ENCODE results near the gene UNC5A. TPM values are rescaled to one million over a fixed set of nuclear protein-coding genes. Genes with fewer than 3 reads are reported as not detected.

Gene UNC5A
- total RNA-seq, 1 donor from 2014 or later = 5.6 TPM

GRCh38 chr5:176796970-176797369 lies 13.4 kb upstream of the UNC5A start:
- no peak for DNase-seq

DNA sequence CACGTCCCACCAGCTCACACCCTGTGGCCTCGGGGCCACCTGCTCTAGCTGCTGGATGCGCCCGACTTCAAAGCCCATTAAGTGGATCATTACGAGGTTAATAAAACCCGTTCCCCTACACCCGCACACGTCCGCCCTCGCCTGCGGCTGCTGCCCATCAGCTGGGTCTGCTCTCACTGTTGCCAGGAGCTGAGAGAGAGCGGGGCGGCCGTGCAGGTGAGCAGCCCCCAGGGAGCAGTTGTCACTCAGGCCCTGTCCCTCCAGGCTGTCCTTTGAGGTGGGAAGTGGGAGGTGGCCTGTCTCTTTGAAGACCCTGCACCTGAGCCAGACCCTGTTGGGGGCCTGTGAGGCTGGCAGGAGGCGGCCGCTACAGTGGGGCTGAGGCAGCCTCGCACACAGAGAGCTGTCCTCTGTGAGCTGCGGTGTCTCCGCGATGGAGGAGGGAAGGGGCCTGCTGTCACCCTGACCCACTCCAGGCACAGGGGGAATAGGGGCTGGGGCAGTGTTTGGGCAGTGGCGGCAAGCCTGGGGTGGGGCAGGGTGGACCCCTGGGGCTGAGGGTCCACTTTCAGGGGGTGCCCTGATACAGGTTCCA lies 12.8 kb upstream of the UNC5A start:
- H3K27me3 Mint-ChIP-seq (ENCODE audit: unreplicated experiment) = peaks cover 5% of the 10 kb centered on the region
- H3K36me3 Mint-ChIP-seq (ENCODE audit: unreplicated experiment) = no peaks in the 10 kb centered on the region
- H3K4me3 Mint-ChIP-seq (ENCODE audit: unreplicated experiment) = no peak overlapping the region
- peaks cover 8% of the 10 kb centered on the region for H3K4me1 Mint-ChIP-seq (ENCODE audit: low read depth, unreplicated experiment)
- no peak overlapping the region for H3K27ac Mint-ChIP-seq (ENCODE audit: unreplicated experiment)
- H3K9me3 Mint-ChIP-seq (ENCODE audit: unreplicated experiment) = peaks cover 1% of the 10 kb centered on the region
- TF ChIP-seq, protein P1, sequence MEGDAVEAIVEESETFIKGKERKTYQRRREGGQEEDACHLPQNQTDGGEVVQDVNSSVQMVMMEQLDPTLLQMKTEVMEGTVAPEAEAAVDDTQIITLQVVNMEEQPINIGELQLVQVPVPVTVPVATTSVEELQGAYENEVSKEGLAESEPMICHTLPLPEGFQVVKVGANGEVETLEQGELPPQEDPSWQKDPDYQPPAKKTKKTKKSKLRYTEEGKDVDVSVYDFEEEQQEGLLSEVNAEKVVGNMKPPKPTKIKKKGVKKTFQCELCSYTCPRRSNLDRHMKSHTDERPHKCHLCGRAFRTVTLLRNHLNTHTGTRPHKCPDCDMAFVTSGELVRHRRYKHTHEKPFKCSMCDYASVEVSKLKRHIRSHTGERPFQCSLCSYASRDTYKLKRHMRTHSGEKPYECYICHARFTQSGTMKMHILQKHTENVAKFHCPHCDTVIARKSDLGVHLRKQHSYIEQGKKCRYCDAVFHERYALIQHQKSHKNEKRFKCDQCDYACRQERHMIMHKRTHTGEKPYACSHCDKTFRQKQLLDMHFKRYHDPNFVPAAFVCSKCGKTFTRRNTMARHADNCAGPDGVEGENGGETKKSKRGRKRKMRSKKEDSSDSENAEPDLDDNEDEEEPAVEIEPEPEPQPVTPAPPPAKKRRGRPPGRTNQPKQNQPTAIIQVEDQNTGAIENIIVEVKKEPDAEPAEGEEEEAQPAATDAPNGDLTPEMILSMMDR (IDR thresholded peaks at IDR 0.05; ENCODE audit: partially characterized antibody, unreplicated experiment) = no peak
- DNase-seq = no peak

More at GRCh38 chr5:176796970-176797369, 13.4 kb upstream of the UNC5A start:
- TF ChIP-seq, protein P1 (IDR thresholded peaks at IDR 0.05; ENCODE audit: partially characterized antibody, unreplicated experiment) = no peak
- peaks cover 1% of the 10 kb centered on the region for H3K9me3 Mint-ChIP-seq (ENCODE audit: unreplicated experiment)
- no peak overlapping the region for H3K4me3 Mint-ChIP-seq (ENCODE audit: unreplicated experiment)
- no peaks in the 10 kb centered on the region for H3K36me3 Mint-ChIP-seq (ENCODE audit: unreplicated experiment)
- H3K27me3 Mint-ChIP-seq (ENCODE audit: unreplicated experiment) = peaks cover 5% of the 10 kb centered on the region
- peaks cover 8% of the 10 kb centered on the region for H3K4me1 Mint-ChIP-seq (ENCODE audit: low read depth, unreplicated experiment)
- H3K27ac Mint-ChIP-seq (ENCODE audit: unreplicated experiment) = no peak overlapping the region

DNA sequence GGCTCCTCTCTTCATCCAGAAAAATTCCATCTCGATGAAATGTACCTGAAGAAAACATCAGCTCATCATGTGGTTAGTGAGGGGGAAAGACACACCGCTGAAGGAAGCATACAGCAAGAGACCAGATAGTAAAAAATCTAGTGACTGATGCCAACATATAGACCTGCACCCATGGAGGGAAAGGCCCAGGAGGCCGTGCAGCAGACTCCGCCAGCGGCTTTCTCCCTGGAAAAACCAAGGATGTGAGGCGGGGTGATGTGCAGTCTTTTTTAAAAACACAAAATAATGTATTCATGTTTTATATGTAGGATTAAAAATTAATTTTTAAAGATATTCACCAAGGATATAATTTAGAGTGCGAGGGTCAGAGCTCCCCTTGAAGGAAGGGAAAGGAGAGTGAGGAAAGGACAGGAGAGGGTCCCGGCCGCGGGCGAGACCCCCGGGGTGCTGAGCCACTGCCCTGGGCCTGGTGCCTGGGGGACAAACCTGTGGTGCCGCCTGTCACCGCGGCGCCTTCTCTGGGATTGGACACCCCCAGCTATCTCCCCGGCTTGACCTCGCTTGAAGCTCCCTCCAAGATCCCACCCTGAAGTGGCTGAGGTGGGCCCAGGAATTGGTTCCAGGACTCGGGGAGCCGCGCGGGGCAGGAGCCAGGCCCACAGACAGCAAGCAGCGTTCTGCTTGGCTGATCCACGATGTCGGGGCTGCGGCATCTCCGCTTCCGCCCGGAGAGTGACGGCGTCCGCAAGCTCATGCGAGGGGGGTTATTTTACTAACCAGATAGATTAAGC lies 12.1 kb upstream of the UNC5A start:
- peaks cover 6% of the 10 kb centered on the region for H3K4me1 Mint-ChIP-seq (ENCODE audit: low read depth, unreplicated experiment)
- peaks cover 1% of the 10 kb centered on the region for H3K9me3 Mint-ChIP-seq (ENCODE audit: unreplicated experiment)
- H3K4me3 Mint-ChIP-seq (ENCODE audit: unreplicated experiment) = no peak overlapping the region
- DNase-seq = no peak
- TF ChIP-seq, protein P1 (IDR thresholded peaks at IDR 0.05; ENCODE audit: partially characterized antibody, unreplicated experiment) = no peak
- H3K27ac Mint-ChIP-seq (ENCODE audit: unreplicated experiment) = no peak overlapping the region
- peaks cover 5% of the 10 kb centered on the region for H3K27me3 Mint-ChIP-seq (ENCODE audit: unreplicated experiment)
- H3K36me3 Mint-ChIP-seq (ENCODE audit: unreplicated experiment) = no peaks in the 10 kb centered on the region

- H3K27ac Mint-ChIP-seq (ENCODE audit: unreplicated experiment) = no peak overlapping the region
- H3K4me3 Mint-ChIP-seq (ENCODE audit: unreplicated experiment) = no peak overlapping the region
- peaks cover 1% of the 10 kb centered on the region for H3K9me3 Mint-ChIP-seq (ENCODE audit: unreplicated experiment)
- TF ChIP-seq, protein P1 (IDR thresholded peaks at IDR 0.05; ENCODE audit: partially characterized antibody, unreplicated experiment) = no peak
- H3K4me1 Mint-ChIP-seq (ENCODE audit: low read depth, unreplicated experiment) = peaks cover 2% of the 10 kb centered on the region
- H3K27me3 Mint-ChIP-seq (ENCODE audit: unreplicated experiment) = peaks cover 7% of the 10 kb centered on the region
- DNase-seq = no peak
- no peaks in the 10 kb centered on the region for H3K36me3 Mint-ChIP-seq (ENCODE audit: unreplicated experiment)
These were observed 11.4 kb upstream of the UNC5A start for GRCh38 chr5:176798949-176799348.

- peaks cover 2% of the 10 kb centered on the region for H3K4me1 Mint-ChIP-seq (ENCODE audit: low read depth, unreplicated experiment)
- H3K27ac Mint-ChIP-seq (ENCODE audit: unreplicated experiment) = no peak overlapping the region
- TF ChIP-seq, protein P1 (IDR thresholded peaks at IDR 0.05; ENCODE audit: partially characterized antibody, unreplicated experiment) = no peak
- H3K4me3 Mint-ChIP-seq (ENCODE audit: unreplicated experiment) = no peak overlapping the region
- no peaks in the 10 kb centered on the region for H3K36me3 Mint-ChIP-seq (ENCODE audit: unreplicated experiment)
- peaks cover 1% of the 10 kb centered on the region for H3K9me3 Mint-ChIP-seq (ENCODE audit: unreplicated experiment)
- DNase-seq = no peak
- peaks cover 7% of the 10 kb centered on the region for H3K27me3 Mint-ChIP-seq (ENCODE audit: unreplicated experiment)
These were observed 10.9 kb upstream of the UNC5A start for GRCh38 chr5:176799488-176799887.

All from glutamatergic neuron (in vitro differentiated cells).